ENCODE measurements around the gene LARP4B. TPM values are rescaled to one million over a fixed set of nuclear protein-coding genes. Genes with fewer than 3 reads are reported as not detected.

The LARP4B gene
- polyA plus RNA-seq, 1 donor = 83.3 TPM

GRCh38 chr10:828191-828590, 103.3 kb downstream of the LARP4B start:
- DNase-seq (ENCODE audit: low read depth) = no peak

- DNase-seq (ENCODE audit: low read depth) = no peak
Observed at GRCh38 chr10:824946-825345, 106.6 kb downstream of the LARP4B start.

GRCh38 chr10:824497-824896, 107.0 kb downstream of the LARP4B start:
- no peak for DNase-seq (ENCODE audit: low read depth)

DNA sequence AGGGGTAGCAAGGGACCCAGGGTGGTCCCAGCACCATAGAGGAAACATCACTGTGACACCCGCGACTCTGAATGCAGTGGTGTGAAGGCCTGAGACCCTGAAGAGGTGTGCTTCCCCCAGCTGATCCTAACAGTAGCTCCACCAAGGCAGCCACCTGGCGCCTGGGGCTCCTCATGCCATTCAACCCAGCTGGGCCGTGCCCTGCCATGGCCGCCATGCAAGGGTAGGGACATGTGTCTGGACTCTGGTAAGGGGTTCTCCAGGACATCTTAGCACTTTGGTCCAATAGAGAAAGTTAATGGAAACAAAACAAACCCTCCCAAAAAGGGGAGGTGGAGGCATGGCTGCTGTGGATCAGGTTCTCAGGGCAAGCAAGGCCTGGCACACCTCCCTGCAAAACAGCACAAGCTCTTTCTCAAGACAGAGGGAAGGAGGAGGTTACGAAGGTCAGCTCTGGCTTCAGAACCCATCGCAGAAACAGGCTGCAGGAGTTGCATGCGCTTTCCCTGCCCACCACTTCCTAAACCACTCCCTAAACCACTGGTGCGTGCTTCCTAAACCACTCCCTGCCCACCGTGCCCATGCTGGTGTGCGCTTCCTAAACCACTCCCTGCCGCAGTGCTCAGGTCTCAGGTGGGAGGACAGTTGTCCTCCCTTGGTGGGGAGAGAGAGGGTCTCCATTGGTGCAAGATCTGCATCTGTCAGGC, 108.7 kb downstream of the LARP4B start:
- DNase-seq (ENCODE audit: low read depth) = no peak

DNA sequence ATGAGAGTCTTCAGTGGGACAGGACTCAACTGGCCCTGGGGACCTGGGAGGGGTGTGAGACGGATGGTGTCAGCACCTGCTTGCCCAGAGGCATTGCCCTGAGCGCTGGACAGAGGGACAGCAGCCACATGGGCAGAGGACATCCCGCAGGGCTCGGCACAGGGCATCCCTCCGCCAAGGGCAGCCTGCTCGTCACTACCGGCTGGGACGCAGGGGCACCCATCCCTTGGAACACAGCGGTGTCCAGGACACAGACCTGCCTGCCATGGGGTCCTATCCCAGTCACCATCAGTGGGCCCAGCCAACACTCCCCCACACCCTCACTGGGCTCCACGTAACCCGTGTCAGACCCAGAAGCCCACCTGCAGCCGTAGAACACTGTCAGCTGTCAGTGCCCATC, 109.3 kb downstream of the LARP4B start:
- DNase-seq (ENCODE audit: low read depth) = no peak

DNA sequence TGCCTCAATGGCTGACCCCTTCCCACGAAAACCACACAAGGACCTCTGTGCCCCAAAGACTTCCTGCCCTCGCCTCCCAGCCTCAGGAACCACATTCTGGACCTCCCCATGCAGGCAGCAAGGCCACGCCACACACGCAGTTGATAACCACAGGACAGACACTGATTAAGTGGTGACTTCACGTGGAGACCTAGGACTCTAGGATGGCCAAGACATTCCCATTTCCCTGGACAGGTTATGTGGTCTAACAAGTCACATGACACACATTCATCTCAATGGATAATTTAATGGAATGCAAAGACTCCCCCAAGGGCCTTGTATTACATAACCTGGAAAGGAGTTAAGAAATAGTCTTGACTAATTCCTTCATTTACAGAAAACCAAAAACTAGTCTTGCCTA, 110.2 kb downstream of the LARP4B start:
- no peak for DNase-seq (ENCODE audit: low read depth)

GRCh38 chr10:819816-820215, 111.7 kb downstream of the LARP4B start:
- no peak for DNase-seq (ENCODE audit: low read depth)

- no peak for DNase-seq (ENCODE audit: low read depth)
Observed at GRCh38 chr10:819326-819725, 112.2 kb downstream of the LARP4B start.

DNA sequence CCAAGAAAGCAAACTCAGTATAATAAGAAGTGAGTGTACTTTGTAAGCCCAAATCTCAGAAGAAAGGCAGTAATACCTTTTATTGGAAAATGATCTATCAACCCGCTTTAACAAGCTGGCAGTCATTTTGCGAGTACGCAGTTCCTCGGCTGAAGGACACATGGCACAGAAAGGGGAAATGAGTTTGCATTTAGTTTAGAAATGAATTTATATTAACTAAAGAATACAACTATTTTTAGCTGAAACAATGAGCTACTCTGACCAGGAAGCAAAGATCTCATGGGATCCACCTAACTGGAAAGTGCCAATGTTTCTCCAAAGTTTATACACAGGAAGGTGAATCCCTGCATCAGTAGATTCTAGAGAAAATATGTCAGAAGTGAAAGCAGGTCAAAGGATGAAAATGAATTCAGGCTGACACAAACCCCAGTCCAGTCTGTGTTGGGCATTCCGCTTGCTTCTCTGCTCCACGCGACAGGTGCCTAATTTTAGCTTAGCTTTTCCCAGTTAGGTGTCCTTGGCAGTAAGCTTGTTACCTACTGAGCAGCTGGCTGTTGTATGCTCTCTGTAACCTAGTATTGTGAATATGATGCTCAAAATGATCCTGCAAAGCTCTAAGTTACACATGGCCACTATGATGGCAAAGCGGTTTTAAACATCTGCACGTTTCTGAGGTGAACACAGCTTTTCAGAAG, 112.8 kb downstream of the LARP4B start:
- no peak for DNase-seq (ENCODE audit: low read depth)

GRCh38 chr10:818010-818409, 113.5 kb downstream of the LARP4B start:
- no peak for DNase-seq (ENCODE audit: low read depth)

GRCh38 chr10:817371-817770, 114.1 kb downstream of the LARP4B start:
- DNase-seq (ENCODE audit: low read depth) = no peak

GRCh38 chr10:816958-817357, 114.5 kb downstream of the LARP4B start:
- no peak for DNase-seq (ENCODE audit: low read depth)

DNA sequence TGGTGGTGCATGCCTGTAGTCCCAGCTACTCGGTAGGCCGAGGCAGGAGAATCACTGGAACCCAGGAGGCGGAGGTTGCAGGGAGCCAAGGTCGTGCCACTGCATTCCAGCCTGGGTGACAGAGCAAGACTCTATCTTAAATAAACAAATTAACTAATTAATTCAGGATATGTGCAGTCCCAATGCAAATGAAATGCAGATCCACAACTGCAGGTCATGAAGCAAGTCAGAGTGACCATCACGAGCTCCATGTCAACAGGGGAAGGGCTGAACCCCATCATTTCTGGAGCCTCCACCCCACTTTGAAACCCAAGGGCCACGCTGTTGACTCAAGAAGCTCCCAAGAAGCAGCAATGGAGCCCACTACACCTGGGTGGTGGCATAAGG, 115.4 kb downstream of the LARP4B start:
- no peak for DNase-seq (ENCODE audit: low read depth)

GRCh38 chr10:815338-816090, 116.0 kb downstream of the LARP4B start:
- no peak for DNase-seq (ENCODE audit: low read depth)

- DNase-seq (ENCODE audit: low read depth) = no peak
Observed at GRCh38 chr10:814536-815302, 116.8 kb downstream of the LARP4B start.

DNA sequence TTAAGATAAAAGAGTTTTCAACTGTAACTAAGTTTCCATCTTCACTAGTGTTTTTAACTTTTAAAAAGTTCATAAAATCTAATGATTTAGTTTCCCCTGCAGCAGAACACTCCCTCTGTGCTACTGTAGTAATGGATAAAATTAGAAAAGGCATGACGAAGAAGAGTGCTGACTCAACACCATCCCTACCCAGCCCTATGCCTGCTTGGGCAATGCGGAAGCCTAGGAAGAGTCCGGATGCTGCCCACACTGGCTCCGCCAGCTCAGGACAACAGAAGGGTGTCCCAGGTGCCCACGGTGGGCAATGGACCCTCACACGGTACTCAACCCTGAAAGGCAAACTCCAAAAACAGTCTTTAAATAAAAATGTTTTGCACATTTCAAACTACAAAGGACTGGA, 118.2 kb downstream of the LARP4B start:
- DNase-seq (ENCODE audit: low read depth) = no peak

DNA sequence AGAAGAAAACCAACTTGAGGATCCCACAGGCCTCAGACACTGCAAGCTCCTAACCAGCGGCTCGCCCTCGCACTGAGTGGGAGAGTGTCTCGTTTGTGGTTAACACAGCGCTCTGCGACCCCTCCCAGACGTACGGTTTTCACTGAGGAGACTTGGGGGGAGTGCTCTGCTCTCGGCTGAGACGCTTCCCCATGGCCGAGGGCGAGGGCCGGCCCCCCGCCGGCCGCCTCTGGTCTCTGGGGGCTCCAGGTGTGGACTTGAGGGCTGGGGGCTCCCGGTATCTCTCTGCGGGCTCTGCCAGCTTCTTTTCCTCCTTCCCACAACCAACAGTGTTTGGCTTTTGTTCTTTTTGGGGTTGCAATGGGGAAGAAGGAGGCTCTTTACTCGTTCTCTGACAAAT, 118.7 kb downstream of the LARP4B start:
- no peak for DNase-seq (ENCODE audit: low read depth)

GRCh38 chr10:811379-812175, 119.9 kb downstream of the LARP4B start:
- DNase-seq (ENCODE audit: low read depth) = no peak

- DNase-seq (ENCODE audit: low read depth) = no peak
Observed at GRCh38 chr10:810351-810846, 121.1 kb downstream of the LARP4B start.

- DNase-seq (ENCODE audit: low read depth) = no peak
Observed at GRCh38 chr10:809671-810350, 121.7 kb downstream of the LARP4B start.

All from forelimb muscle (tissue), 1 donor.